Astrocyte (in vitro differentiated cells and primary cell): ENCODE data around the gene ADAP1.

ENCODE experiments used
- CTCF ChIP-seq: IDR thresholded peaks from 2 replicates; pipeline ENCODE4 v1.5.1; 2011; ENCODE audit warnings: low read depth, mild to moderate bottlenecking, inconsistent platforms, low read length, moderate library complexity; ENCODE audit not compliant: insufficient read depth
- EZH2 ChIP-seq: IDR thresholded peaks from 2 replicates; pipeline ENCODE4 v1.6.1; 2012; ENCODE audit warnings: mild to moderate bottlenecking, low read length, inconsistent platforms; ENCODE audit not compliant: insufficient read depth

GRCh38 chr7:960269-960871 is 5.9 kb upstream of the ADAP1 start:
- TF ChIP-seq EZH2 = no peak
- TF ChIP-seq CTCF = no peak
